GM18520 (cell line): ENCODE data around the gene PPRC1.
"Not testable (repeated sequence)": the region's sequence is repeated elsewhere in the genome, so short reads cannot be mapped to it uniquely, and the experiment has no call there.

Source experiments
- ATAC-seq: cut with Tn5 transposase; IDR thresholded peaks from one replicate; pipeline ENCODE4 v1.9.1; 2021; ENCODE audit not compliant: unreplicated experiment

The PPRC1 gene

GRCh38 chr10:102188298-102188940 is 55.6 kb downstream of the PPRC1 start:
- ATAC-seq: no peak

GRCh38 chr10:102188941-102189898 is 56.4 kb downstream of the PPRC1 start:
- ATAC-seq: not testable (repeated sequence)

- ATAC-seq: no peak
Observed at GRCh38 chr10:102191956-102192355, 59.1 kb downstream of the PPRC1 start.

- ATAC-seq: no peak
Observed at GRCh38 chr10:102195296-102195870, 62.5 kb downstream of the PPRC1 start.

- no peak for ATAC-seq
Observed at GRCh38 chr10:102196893-102197292, 64.1 kb downstream of the PPRC1 start.

- no peak for ATAC-seq
Observed at GRCh38 chr10:102198027-102198426, 65.2 kb downstream of the PPRC1 start.
